Mesothelial cell of epicardium (in vitro differentiated cells): Measurements from ENCODE around the gene AHNAK. TPM values are rescaled to one million over a fixed set of nuclear protein-coding genes. Genes with fewer than 3 reads are reported as not detected.

Experiments
- DNase-seq, 2 experiments: peaks; one replicate each; pipeline ENCODE4 v3.0.0; 2021; ENCODE audit warnings: low spot score in 2 of 2; ENCODE audit not compliant: unreplicated experiment in 2 of 2
- H3K27ac Mint-ChIP-seq: 2 replicates; pipeline ENCODE4 v1.8.0; 2021; ENCODE audit warnings: mixed read lengths
- H3K27me3 Mint-ChIP-seq: 2 replicates; pipeline ENCODE4 v1.8.0; 2021; ENCODE audit warnings: low read depth, mixed read lengths
- H3K36me3 Mint-ChIP-seq: 2 replicates; pipeline ENCODE4 v1.8.0; 2021; ENCODE audit warnings: mixed read lengths
- H3K4me1 Mint-ChIP-seq: 2 replicates; pipeline ENCODE4 v1.8.0; 2021; ENCODE audit warnings: mixed read lengths
- H3K4me3 Mint-ChIP-seq: 2 replicates; pipeline ENCODE4 v1.8.0; 2021; ENCODE audit warnings: mild to moderate bottlenecking, moderate library complexity, mixed read lengths
- H3K9me3 Mint-ChIP-seq: 2 replicates; pipeline ENCODE4 v1.8.0; 2021; ENCODE audit warnings: mixed read lengths
- CTCF ChIP-seq: fragments of 200-600 bp; sonication (generic); IDR thresholded peaks from one replicate; pipeline ENCODE4 v1.5.0; 2021; ENCODE audit warnings: antibody characterized with exemption; ENCODE audit not compliant: unreplicated experiment
- total RNA-seq: library from RNA; stranded (reverse); gene quantifications from 3 replicates; pipeline ENCODE4 v1.2.1, GENCODE V29; 2021

Gene AHNAK
- total RNA-seq, result 456 to 481 TPM (median 480 TPM) in 3 replicates

DNA sequence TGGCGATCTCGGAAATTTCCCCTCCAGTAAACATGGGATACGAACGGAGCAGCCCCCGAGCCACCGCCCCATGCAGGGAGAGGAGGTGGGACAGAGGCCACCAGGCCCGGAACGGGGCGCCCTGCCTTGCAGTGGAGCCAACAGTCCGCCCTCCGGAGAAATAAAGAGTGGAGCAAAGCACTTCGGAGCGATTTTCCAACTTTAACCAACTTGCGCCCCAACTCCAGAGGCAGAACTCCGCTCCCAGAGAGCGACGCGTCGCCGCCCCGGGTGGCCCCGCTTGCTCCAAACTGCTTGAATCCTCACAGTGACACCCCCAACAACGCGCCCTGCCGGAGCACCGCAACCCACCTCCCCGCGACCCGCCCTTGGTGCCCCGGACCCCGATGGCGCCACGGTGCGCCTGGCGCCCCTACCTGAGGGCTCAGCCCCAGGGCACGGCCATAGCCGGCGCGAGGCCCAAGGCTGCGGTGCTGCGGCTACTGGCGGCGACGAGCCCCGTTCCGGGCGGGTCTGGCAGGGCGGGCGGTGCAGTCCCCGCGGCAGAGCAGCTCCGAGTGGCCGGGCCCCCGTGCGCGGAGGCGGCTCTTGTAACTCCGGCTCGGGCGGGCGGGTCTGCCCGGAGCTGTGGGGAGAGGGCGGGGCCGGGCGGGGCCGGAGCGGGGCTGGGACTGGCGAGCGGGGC is at the start of gene AHNAK:
AHNAK (minus strand) TSS at position 563 of the 685 bp plus-strand sequence. CDS start 10,708 bp downstream, outside the sequence.
- H3K36me3 Mint-ChIP-seq, result no peaks in the 10 kb centered on the region
- H3K9me3 Mint-ChIP-seq, result no peaks in the 10 kb centered on the region
- peaks cover 65% of the 10 kb centered on the region for H3K4me1 Mint-ChIP-seq
- H3K27me3 Mint-ChIP-seq, result no peaks in the 10 kb centered on the region
- TF ChIP-seq CTCF, result no peak
- peak within 1 kb of the TSS; percentile 97 for H3K4me3 Mint-ChIP-seq
- H3K27ac Mint-ChIP-seq, result peak within 1 kb of the TSS; percentile 99
- DNase-seq, result peak; percentile 66 to 82

GRCh38 chr11:62595124-62595523 is 48.5 kb upstream of the AHNAK start:
- H3K4me1 Mint-ChIP-seq, result peaks cover 35% of the 10 kb centered on the region
- peaks cover 36% of the 10 kb centered on the region for H3K36me3 Mint-ChIP-seq
- H3K27me3 Mint-ChIP-seq, result no peaks in the 10 kb centered on the region
- no peak overlapping the region for H3K27ac Mint-ChIP-seq
- no peak overlapping the region for H3K4me3 Mint-ChIP-seq
- no peak for DNase-seq
- no peaks in the 10 kb centered on the region for H3K9me3 Mint-ChIP-seq
- TF ChIP-seq CTCF, result no peak

DNA sequence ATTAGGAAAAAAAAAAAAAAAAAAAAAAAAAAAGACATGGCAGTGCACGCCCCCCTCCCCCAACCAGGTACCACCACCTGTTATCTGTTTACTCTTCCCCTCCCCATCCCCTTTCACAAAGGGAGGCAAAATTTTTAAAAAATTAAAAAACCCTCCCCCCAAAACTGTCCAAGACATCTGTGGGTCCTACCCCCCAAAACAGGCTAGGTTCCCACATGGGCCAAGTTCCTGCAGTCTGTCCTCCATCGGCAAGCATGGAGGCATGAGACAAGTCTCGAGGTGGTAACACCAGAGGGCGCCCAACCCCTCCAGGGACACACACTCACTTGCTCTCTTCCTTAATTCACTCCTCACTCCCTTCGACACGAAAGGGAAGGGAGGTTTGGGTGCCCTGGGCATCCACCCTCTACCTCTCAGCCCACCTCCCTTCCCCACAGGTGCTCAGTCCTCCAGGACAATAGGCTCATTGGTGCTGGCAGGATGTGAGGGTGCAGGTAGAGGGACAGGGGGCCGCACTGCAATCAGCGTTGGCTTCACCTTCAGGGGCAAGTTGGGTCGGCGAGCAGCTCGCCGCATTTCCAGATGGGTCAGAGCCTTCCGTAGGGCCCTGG is 46.9 kb upstream of the AHNAK start:
- TF ChIP-seq CTCF, result no peak
- Mint-ChIP-seq H3K27ac (peak overlapping the region; percentile 85), H3K4me1 (peaks cover 25% of the 10 kb centered on the region), H3K36me3 (peaks cover 32% of the 10 kb centered on the region), H3K27me3 (no peaks in the 10 kb centered on the region), H3K4me3 (peak overlapping the region; percentile 38), H3K9me3 (no peaks in the 10 kb centered on the region)
- DNase-seq, result peak in 1 of 2 experiments; percentile 66

DNA sequence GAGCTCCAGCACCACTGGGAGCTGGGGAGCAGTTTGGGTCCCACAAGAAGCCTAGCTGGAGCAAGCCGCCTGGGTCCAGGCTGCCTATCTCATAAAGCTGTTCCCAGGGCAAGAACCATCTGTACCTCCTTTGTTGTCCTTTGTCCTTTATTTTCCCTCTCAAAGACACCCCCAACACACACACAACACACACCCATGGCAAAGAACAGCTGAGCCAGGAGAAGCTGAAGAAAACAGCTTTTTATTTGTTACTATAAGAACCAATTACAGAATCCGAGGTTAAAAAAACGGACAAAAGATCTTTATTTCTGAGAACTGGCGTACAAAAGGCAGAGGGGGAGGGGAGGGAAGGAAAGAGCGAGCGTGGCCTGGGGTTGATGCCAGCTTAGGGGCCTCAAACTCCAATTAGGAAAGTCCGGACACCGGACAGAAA is 46.4 kb upstream of the AHNAK start:
- Mint-ChIP-seq H3K4me3 (no peak overlapping the region), H3K4me1 (peaks cover 24% of the 10 kb centered on the region), H3K36me3 (peaks cover 28% of the 10 kb centered on the region), H3K9me3 (no peaks in the 10 kb centered on the region), H3K27ac (no peak overlapping the region), H3K27me3 (no peaks in the 10 kb centered on the region)
- TF ChIP-seq CTCF, result no peak
- DNase-seq, result no peak

- H3K4me3 Mint-ChIP-seq, result peak overlapping the region; percentile 97
- no peaks in the 10 kb centered on the region for H3K27me3 Mint-ChIP-seq
- H3K9me3 Mint-ChIP-seq, result no peaks in the 10 kb centered on the region
- peaks cover 24% of the 10 kb centered on the region for H3K4me1 Mint-ChIP-seq
- DNase-seq, result no peak
- H3K27ac Mint-ChIP-seq, result peak overlapping the region; percentile 93
- TF ChIP-seq CTCF, result no peak
- peaks cover 23% of the 10 kb centered on the region for H3K36me3 Mint-ChIP-seq
These were observed 45.7 kb upstream of the AHNAK start for GRCh38 chr11:62592146-62592815.
